CD14-positive monocyte (primary cell): ENCODE measurements around the gene CELF2. TPM values are rescaled to one million over a fixed set of nuclear protein-coding genes. Genes with fewer than 3 reads are reported as not detected.

Experiments used
- DNase-seq, 3 donors: peaks; one replicate each; pipeline ENCODE4 v3.0.0-alpha.2; 2011 to 2022
- H2AFZ ChIP-seq: 2 replicates; pipeline ENCODE4 v1.6.0; 2012; ENCODE audit warnings: mild to moderate bottlenecking, low read depth, low read length, inconsistent platforms; ENCODE audit not compliant: insufficient read depth, poor library complexity, severe bottlenecking
- H3K27ac ChIP-seq, 2 donors: 1 replicate in 1 of 2; 2 replicates in 1 of 2; pipeline ENCODE4 v1.5.1; 2012 to 2013; ENCODE audit warnings: low read length in 2 of 2, control low read depth in 1 of 2, inconsistent platforms in 1 of 2, low read depth in 1 of 2, mild to moderate bottlenecking in 1 of 2
- H3K27me3 ChIP-seq, 2 donors: one replicate each; pipeline versions ENCODE4 v1.6.0 to v1.6.1; 2011 to 2013; ENCODE audit warnings: low read length in 2 of 2; ENCODE audit not compliant: control insufficient read depth in 2 of 2, insufficient read depth in 2 of 2
- H3K36me3 ChIP-seq, 2 donors: replicated peaks in 1 of 2; 1 replicate in 1 of 2; 2 replicates in 1 of 2; pipeline versions ENCODE4 v1.5.1 to v1.6.1; 2012 to 2013; ENCODE audit warnings: low read length in 2 of 2, control low read depth in 1 of 2, inconsistent platforms in 1 of 2, mild to moderate bottlenecking in 1 of 2; ENCODE audit not compliant: insufficient read depth in 2 of 2, control insufficient read depth in 1 of 2
- H3K4me1 ChIP-seq, 2 donors: 1 replicate in 1 of 2; 2 replicates in 1 of 2; pipeline versions ENCODE4 v1.5.1 to v1.6.1; 2012 to 2013; ENCODE audit warnings: low read length in 2 of 2, control low read depth in 1 of 2, inconsistent platforms in 1 of 2, mild to moderate bottlenecking in 1 of 2, moderate library complexity in 1 of 2; ENCODE audit not compliant: insufficient read depth in 2 of 2, control insufficient read depth in 1 of 2
- H3K4me2 ChIP-seq: replicated peaks from 2 replicates; pipeline ENCODE3; 2012; ENCODE audit warnings: low read length, moderate library complexity, mild to moderate bottlenecking; ENCODE audit not compliant: poor library complexity, severe bottlenecking; ENCODE audit errors: extremely low read depth
- H3K4me3 ChIP-seq, 3 experiments: fragments of 200-600 bp in 1 of 3; sonication (generic) in 1 of 3; replicated peaks in 1 of 3; 1 replicate in 2 of 3; 2 replicates in 1 of 3; pipeline ENCODE4 v1.5.1; 2011 to 2013; ENCODE audit warnings: low read length in 3 of 3, mild to moderate bottlenecking in 3 of 3, control low read depth in 2 of 3, low read depth in 2 of 3, inconsistent platforms in 1 of 3, moderate library complexity in 1 of 3
- H3K79me2 ChIP-seq: 2 replicates; pipeline ENCODE4 v1.6.0; 2012; ENCODE audit warnings: mild to moderate bottlenecking, control low read depth, inconsistent platforms, low read length, moderate library complexity; ENCODE audit not compliant: insufficient read depth
- H3K9ac ChIP-seq: 2 replicates; pipeline ENCODE4 v1.6.0; 2017; ENCODE audit warnings: low read length, mild to moderate bottlenecking; ENCODE audit not compliant: insufficient read depth, poor library complexity, severe bottlenecking
- H3K9me3 ChIP-seq, 2 donors: replicated peaks in 1 of 2; 1 replicate in 1 of 2; 2 replicates in 1 of 2; pipeline versions ENCODE4 v1.5.1 to v1.6.1; 2012 to 2013; ENCODE audit warnings: low read length in 2 of 2, control low read depth in 1 of 2; ENCODE audit not compliant: control insufficient read depth in 1 of 2, insufficient read depth in 1 of 2
- H4K20me1 ChIP-seq: 2 replicates; pipeline ENCODE4 v1.6.0; 2012; ENCODE audit warnings: mild to moderate bottlenecking, low read length, control low read depth, moderate library complexity; ENCODE audit not compliant: insufficient read depth
- H3K27ac Mint-ChIP-seq, 7 donors: one replicate each; pipeline ENCODE4 v1.8.0; 2020; ENCODE audit warnings: mild to moderate bottlenecking in 7 of 7, mixed read lengths in 7 of 7, moderate library complexity in 6 of 7, inconsistent platforms in 2 of 7
- H3K27me3 Mint-ChIP-seq, 3 donors: one replicate each; pipeline ENCODE4 v1.8.0; 2021 to 2022; ENCODE audit warnings: low read depth in 3 of 3, mild to moderate bottlenecking in 3 of 3, mixed read lengths in 3 of 3, moderate library complexity in 3 of 3, inconsistent platforms in 1 of 3
- H3K36me3 Mint-ChIP-seq, 2 donors: one replicate each; pipeline ENCODE4 v1.8.0; 2020; ENCODE audit warnings: mixed read lengths in 2 of 2, inconsistent platforms in 1 of 2, mild to moderate bottlenecking in 1 of 2
- H3K4me1 Mint-ChIP-seq: one replicate; pipeline ENCODE4 v1.8.0; 2020; ENCODE audit warnings: mild to moderate bottlenecking, mixed read lengths
- H3K4me3 Mint-ChIP-seq, 2 donors: one replicate each; pipeline ENCODE4 v1.8.0; 2020; ENCODE audit warnings: mild to moderate bottlenecking in 2 of 2, mixed read lengths in 2 of 2, moderate library complexity in 1 of 2
- H3K9me3 Mint-ChIP-seq, 7 donors: one replicate each; pipeline ENCODE4 v1.8.0; 2020 to 2022; ENCODE audit warnings: mixed read lengths in 7 of 7, mild to moderate bottlenecking in 6 of 7, moderate library complexity in 6 of 7, inconsistent platforms in 2 of 7
- WGBS: methylation state at CpG from one replicate; pipeline ENCODE4 v1.1.5; 2013; ENCODE audit warnings: missing lambda C conversion rate; ENCODE audit not compliant: insufficient coverage; 5-methylcytosine and 5-hydroxymethylcytosine counted together
- intact Hi-C, 2 donors: fragments of 100-400 bp; cut with micrococcal nuclease; formaldehyde crosslinking; loops; one replicate each; pipeline versions ENCODE4 v1.15.0 to v1.15.1; 2023
- polyA plus RNA-seq, 3 donors: library from polyadenylated mRNA; depleted of rRNA in 1 of 3; unstranded in 2 of 3; stranded (reverse) in 1 of 3; fragments of 300-500 nt in 2 of 3; fragments of >200 nt in 1 of 3; fragmentation: Illumina TruSeq in 2 of 3; gene quantifications; 1 replicate in 2 of 3; 2 replicates in 1 of 3; pipeline ENCODE4 v1.2.3, GENCODE V29; 2012 to 2021
- TF ChIP-seq, protein P1 (sequence below): fragments of 200-600 bp; IDR thresholded peaks from one replicate; pipeline ENCODE4 v1.8.0; 2022; ENCODE audit warnings: antibody characterized with exemption, mild to moderate bottlenecking

Gene CELF2
- polyA plus RNA-seq, 3 donors = 53.5 to 93.3 (median 80.5) TPM

DNA sequence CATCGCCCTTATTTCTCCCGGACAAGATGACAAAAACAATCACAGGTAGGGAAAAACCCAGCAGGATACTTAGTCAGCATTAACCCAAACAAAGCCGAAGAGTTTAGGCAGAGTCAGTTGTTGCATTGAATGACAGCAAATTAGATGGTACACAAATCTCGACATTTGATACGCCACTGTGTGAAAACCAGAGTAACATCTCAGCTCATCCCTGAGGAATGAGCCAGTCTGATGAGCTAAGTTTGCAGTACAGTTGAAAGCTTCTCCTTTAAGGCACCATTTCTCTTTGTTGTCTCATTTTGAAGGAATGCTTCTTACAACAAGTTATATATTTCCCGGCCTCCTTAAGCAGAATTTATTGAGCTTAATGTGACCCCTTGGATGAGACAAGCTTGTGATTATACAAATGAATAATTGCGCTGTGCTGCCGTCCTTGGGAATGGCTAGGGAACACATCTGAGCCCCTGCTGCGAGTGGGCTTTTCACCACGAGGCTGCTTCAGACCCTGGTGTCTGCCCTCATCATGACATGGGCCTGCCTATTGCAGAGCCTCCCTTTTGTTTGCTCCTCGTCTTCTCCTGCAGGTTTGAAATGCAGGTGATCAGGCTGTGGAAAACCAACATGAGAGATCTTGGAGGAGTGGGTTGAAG is 137.3 kb downstream of the CELF2 start:
- Histone ChIP-seq H2AFZ (no peak overlapping the region), H4K20me1 (no peaks in the 10 kb centered on the region), H3K9me3 (no peaks in the 10 kb centered on the region), H3K27me3 (no peaks in the 10 kb centered on the region), H3K4me2 (no peak overlapping the region), H3K27ac (no peak overlapping the region), H3K4me3 (no peak overlapping the region), H3K4me1 (peaks cover 23 to 25% of the 10 kb centered on the region in 2 donors), H3K9ac (no peak overlapping the region), H3K79me2 (peaks cover 3% of the 10 kb centered on the region), H3K36me3 (no peaks in the 10 kb centered on the region)
- WGBS = 83% methylated on average over 9 of the region's 11 CpGs
- DNase-seq = no peak
- Mint-ChIP-seq H3K36me3 (no peaks in the 10 kb centered on the region), H3K27ac (no peak overlapping the region), H3K4me3 (no peak overlapping the region), H3K4me1 (peaks cover 29% of the 10 kb centered on the region), H3K9me3 (no peaks in the 10 kb centered on the region), H3K27me3 (no peaks in the 10 kb centered on the region)
- intact Hi-C loops = no loop called here
- TF ChIP-seq, protein P1, sequence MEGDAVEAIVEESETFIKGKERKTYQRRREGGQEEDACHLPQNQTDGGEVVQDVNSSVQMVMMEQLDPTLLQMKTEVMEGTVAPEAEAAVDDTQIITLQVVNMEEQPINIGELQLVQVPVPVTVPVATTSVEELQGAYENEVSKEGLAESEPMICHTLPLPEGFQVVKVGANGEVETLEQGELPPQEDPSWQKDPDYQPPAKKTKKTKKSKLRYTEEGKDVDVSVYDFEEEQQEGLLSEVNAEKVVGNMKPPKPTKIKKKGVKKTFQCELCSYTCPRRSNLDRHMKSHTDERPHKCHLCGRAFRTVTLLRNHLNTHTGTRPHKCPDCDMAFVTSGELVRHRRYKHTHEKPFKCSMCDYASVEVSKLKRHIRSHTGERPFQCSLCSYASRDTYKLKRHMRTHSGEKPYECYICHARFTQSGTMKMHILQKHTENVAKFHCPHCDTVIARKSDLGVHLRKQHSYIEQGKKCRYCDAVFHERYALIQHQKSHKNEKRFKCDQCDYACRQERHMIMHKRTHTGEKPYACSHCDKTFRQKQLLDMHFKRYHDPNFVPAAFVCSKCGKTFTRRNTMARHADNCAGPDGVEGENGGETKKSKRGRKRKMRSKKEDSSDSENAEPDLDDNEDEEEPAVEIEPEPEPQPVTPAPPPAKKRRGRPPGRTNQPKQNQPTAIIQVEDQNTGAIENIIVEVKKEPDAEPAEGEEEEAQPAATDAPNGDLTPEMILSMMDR = no peak

DNA sequence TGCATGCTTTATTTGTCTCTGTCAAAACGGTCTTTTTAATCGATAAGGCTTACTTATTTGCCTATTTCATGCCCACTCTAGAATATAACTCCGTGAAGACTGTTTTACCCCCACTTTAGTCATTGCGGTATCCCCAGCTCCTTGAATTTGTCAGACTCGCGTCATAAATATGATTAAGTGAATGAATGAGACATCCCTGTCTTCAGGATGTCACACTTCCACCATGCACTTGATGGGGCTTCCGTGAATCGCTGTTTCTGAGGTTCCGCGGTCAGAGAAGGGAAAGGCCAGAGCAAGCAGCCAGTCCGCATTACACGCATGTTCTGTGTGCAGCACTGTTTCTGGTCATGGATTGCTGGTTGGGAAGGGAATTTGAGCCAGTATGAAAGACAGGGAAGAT is 138.8 kb downstream of the CELF2 start:
- H3K4me3 Mint-ChIP-seq = no peak overlapping the region
- H3K79me2 ChIP-seq = peaks cover 13% of the 10 kb centered on the region
- peak overlapping the region in 1 of 7 donors; percentile 30 for H3K27ac Mint-ChIP-seq
- no peaks in the 10 kb centered on the region for H4K20me1 ChIP-seq
- H3K4me1 Mint-ChIP-seq = peaks cover 36% of the 10 kb centered on the region
- WGBS = 100% methylated on average over 8 of the region's 12 CpGs
- no peaks in the 10 kb centered on the region for H3K36me3 ChIP-seq
- no peaks in the 10 kb centered on the region for H3K9me3 Mint-ChIP-seq
- H3K4me3 ChIP-seq = no peak overlapping the region
- H2AFZ ChIP-seq = no peak overlapping the region
- no peak overlapping the region for H3K4me2 ChIP-seq
- peaks cover 32 to 34% of the 10 kb centered on the region in 2 donors for H3K4me1 ChIP-seq
- no peak overlapping the region for H3K27ac ChIP-seq
- no peaks in the 10 kb centered on the region for H3K9me3 ChIP-seq
- no peak overlapping the region for H3K9ac ChIP-seq
- intact Hi-C loops = no loop called here
- H3K27me3 Mint-ChIP-seq = peaks cover 0 to 1% (median 0%) of the 10 kb centered on the region in 3 donors
- TF ChIP-seq, protein P1 = no peak
- no peaks in the 10 kb centered on the region for H3K27me3 ChIP-seq
- DNase-seq = no peak
- H3K36me3 Mint-ChIP-seq = no peaks in the 10 kb centered on the region
